Hepatocyte (in vitro differentiated cells): ENCODE measurements around the gene ARHGAP45. TPM values are rescaled to one million over a fixed set of nuclear protein-coding genes. Genes with fewer than 3 reads are reported as not detected.

Experiments
- DNase-seq: peaks from one replicate; pipeline ENCODE4 v3.0.0-alpha.2; 2016; ENCODE audit warnings: low spot score
- H2AFZ ChIP-seq: fragments of 200-600 bp; sonication (generic); 2 replicates; pipeline ENCODE4 v1.6.0; 2016; ENCODE audit warnings: antibody characterized with exemption, mild to moderate bottlenecking
- H3K27ac ChIP-seq: fragments of 200-600 bp; sonication (generic); 2 replicates; pipeline ENCODE4 v1.5.1; 2016; ENCODE audit warnings: mild to moderate bottlenecking
- H3K27me3 ChIP-seq: fragments of 200-600 bp; sonication (generic); 2 replicates; pipeline ENCODE4 v1.6.1; 2016
- H3K36me3 ChIP-seq: fragments of 200-600 bp; sonication (generic); replicated peaks from 2 replicates; pipeline ENCODE4 v1.5.1; 2016; ENCODE audit warnings: low read depth; ENCODE audit not compliant: insufficient read depth
- H3K4me1 ChIP-seq: fragments of 200-600 bp; sonication (generic); 2 replicates; pipeline ENCODE4 v1.5.1; 2016; ENCODE audit warnings: mild to moderate bottlenecking, moderate library complexity; ENCODE audit not compliant: insufficient read depth
- H3K4me2 ChIP-seq: fragments of 200-600 bp; sonication (generic); 2 replicates; pipeline ENCODE4 v1.6.0; 2016
- H3K4me3 ChIP-seq: fragments of 200-600 bp; sonication (generic); 2 replicates; pipeline ENCODE4 v1.5.1; 2016; ENCODE audit warnings: mild to moderate bottlenecking
- H3K79me2 ChIP-seq: fragments of 200-600 bp; sonication (generic); 2 replicates; pipeline ENCODE4 v1.6.0; 2017; ENCODE audit warnings: mild to moderate bottlenecking
- H3K9me2 ChIP-seq: fragments of 200-600 bp; sonication (generic); replicated peaks from 2 replicates; pipeline ENCODE4 v1.6.0; 2017; ENCODE audit warnings: mild to moderate bottlenecking; ENCODE audit not compliant: insufficient read depth
- H3K9me3 ChIP-seq: fragments of 200-600 bp; sonication (generic); 2 replicates; pipeline ENCODE4 v1.5.1; 2016; ENCODE audit warnings: low read depth, mild to moderate bottlenecking
- H4K20me1 ChIP-seq: fragments of 200-600 bp; sonication (generic); 2 replicates; pipeline ENCODE4 v1.6.0; 2016; ENCODE audit warnings: mild to moderate bottlenecking; ENCODE audit not compliant: insufficient read depth, poor library complexity, severe bottlenecking
- CTCF ChIP-seq: fragments of 200-600 bp; sonication (generic); IDR thresholded peaks from 2 replicates; pipeline ENCODE4 v1.5.1; 2016; ENCODE audit warnings: antibody characterized with exemption, mild to moderate bottlenecking; ENCODE audit not compliant: poor library complexity
- EZH2 ChIP-seq: fragments of 200-600 bp; sonication (generic); IDR thresholded peaks from 2 replicates; pipeline ENCODE4 v1.6.1; 2016; ENCODE audit warnings: antibody characterized with exemption, mild to moderate bottlenecking, borderline replicate concordance
- EZH2phosphoT487 ChIP-seq: fragments of 200-600 bp; sonication (generic); IDR thresholded peaks from one replicate; pipeline ENCODE4 v1.6.1; 2018; ENCODE audit warnings: antibody characterized with exemption, mild to moderate bottlenecking, low read depth, moderate library complexity; ENCODE audit not compliant: unreplicated experiment, severe bottlenecking
- WGBS: methylation state at CpG from one replicate; pipeline ENCODE4 v1.1.6; 2016; ENCODE audit warnings: low lambda C conversion rate; ENCODE audit errors: missing lambda C conversion rate; 5-methylcytosine and 5-hydroxymethylcytosine counted together
- polyA plus RNA-seq: library from polyadenylated mRNA; unstranded; fragments of >200 nt; fragmentation: Nextera tagmentation; extraction: Ambion mirVana; gene quantifications from 2 replicates; pipeline ENCODE4 v1.2.1, GENCODE V29; 2016
- total RNA-seq: library from RNA; depleted of rRNA; stranded (reverse); fragments of >200 nt; gene quantifications from 2 replicates; pipeline ENCODE4 v1.2.3, GENCODE V29; 2014

ARHGAP45 gene
- total and polyA plus RNA-seq, 2 experiments from 2014 or later, result 12.9 to 18.3 TPM

GRCh38 chr19:1090731-1091543 is 24.0 kb downstream of the ARHGAP45 start:
- H4K20me1 ChIP-seq, result peaks cover 12% of the 10 kb centered on the region
- no peak overlapping the region for H2AFZ ChIP-seq
- no peaks in the 10 kb centered on the region for H3K9me2 ChIP-seq
- TF ChIP-seq CTCF (no peak), EZH2 (no peak), EZH2phosphoT487 (no peak)
- peaks cover 9% of the 10 kb centered on the region for H3K4me1 ChIP-seq
- no peak for DNase-seq
- H3K79me2 ChIP-seq, result peaks cover 34% of the 10 kb centered on the region
- no peak overlapping the region for H3K27ac ChIP-seq
- H3K27me3 ChIP-seq, result no peaks in the 10 kb centered on the region
- no peak overlapping the region for H3K4me3 ChIP-seq
- no peak overlapping the region for H3K4me2 ChIP-seq
- H3K9me3 ChIP-seq, result no peaks in the 10 kb centered on the region
- WGBS, result 97% methylated on average over 32 of the region's 38 CpGs
- no peaks in the 10 kb centered on the region for H3K36me3 ChIP-seq

- no peak for TF ChIP-seq EZH2phosphoT487
These were observed 24.7 kb downstream of the ARHGAP45 start for GRCh38 chr19:1091544-1092175.

GRCh38 chr19:1093330-1093729 is 26.4 kb downstream of the ARHGAP45 start:
- Histone ChIP-seq H3K9me2 (no peaks in the 10 kb centered on the region), H3K9me3 (no peaks in the 10 kb centered on the region), H3K4me2 (peak overlapping the region; percentile 99), H2AFZ (no peak overlapping the region), H3K27ac (no peak overlapping the region), H3K4me3 (no peak overlapping the region), H3K27me3 (no peaks in the 10 kb centered on the region), H3K36me3 (no peaks in the 10 kb centered on the region), H3K79me2 (peaks cover 34% of the 10 kb centered on the region), H3K4me1 (peaks cover 16% of the 10 kb centered on the region), H4K20me1 (peaks cover 12% of the 10 kb centered on the region)
- WGBS, result 91% methylated on average over 13 of the region's 15 CpGs
- TF ChIP-seq CTCF, result no peak
- no peak for TF ChIP-seq EZH2
- TF ChIP-seq EZH2phosphoT487, result no peak
- DNase-seq, result no peak

More at GRCh38 chr19:1091544-1092175, 24.7 kb downstream of the ARHGAP45 start:
- Histone ChIP-seq H3K9me2 (no peaks in the 10 kb centered on the region), H3K79me2 (peaks cover 34% of the 10 kb centered on the region), H3K4me2 (no peak overlapping the region), H3K4me3 (no peak overlapping the region), H3K27ac (no peak overlapping the region), H3K9me3 (no peaks in the 10 kb centered on the region), H3K4me1 (peaks cover 9% of the 10 kb centered on the region), H3K27me3 (no peaks in the 10 kb centered on the region), H2AFZ (no peak overlapping the region), H4K20me1 (peaks cover 12% of the 10 kb centered on the region), H3K36me3 (no peaks in the 10 kb centered on the region)
- DNase-seq, result no peak
- 97% methylated on average over 20 of the region's 27 CpGs for WGBS
